ENCODE results near the gene AK5. TPM values are rescaled to one million over a fixed set of nuclear protein-coding genes. Genes with fewer than 3 reads are reported as not detected.

The AK5 gene
- total RNA-seq, 2 donors from 2014 or later = 2.2 to 2.8 TPM

DNA sequence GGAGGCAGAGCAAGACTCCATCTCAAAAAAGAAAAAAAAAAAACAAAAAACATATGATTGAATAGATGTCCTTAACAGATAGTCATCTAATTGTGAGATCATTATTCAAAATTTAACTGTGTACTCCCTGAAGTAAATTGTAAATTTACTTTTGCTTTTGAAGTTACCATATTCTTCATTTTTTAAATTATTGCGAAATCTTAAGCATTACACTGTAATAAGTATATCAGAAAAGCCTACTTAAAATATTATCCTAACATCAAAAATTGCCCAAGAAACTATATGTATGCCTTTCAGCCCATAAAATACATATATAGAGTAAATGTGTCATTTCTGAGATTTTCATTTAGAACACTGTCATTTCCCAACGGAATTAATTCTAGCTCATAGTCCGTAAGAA, 91.9 kb downstream of the AK5 start:
- H3K27ac ChIP-seq = no peak overlapping the region
- H3K27me3 ChIP-seq = no peaks in the 10 kb centered on the region
- H3K36me3 ChIP-seq = no peaks in the 10 kb centered on the region
- H3K4me3 ChIP-seq = no peak overlapping the region
- H3K4me1 ChIP-seq = no peaks in the 10 kb centered on the region
- no peak for DNase-seq (ENCODE audit: low spot score)
- no peaks in the 10 kb centered on the region for H3K9me3 ChIP-seq
- TF ChIP-seq, protein P1, sequence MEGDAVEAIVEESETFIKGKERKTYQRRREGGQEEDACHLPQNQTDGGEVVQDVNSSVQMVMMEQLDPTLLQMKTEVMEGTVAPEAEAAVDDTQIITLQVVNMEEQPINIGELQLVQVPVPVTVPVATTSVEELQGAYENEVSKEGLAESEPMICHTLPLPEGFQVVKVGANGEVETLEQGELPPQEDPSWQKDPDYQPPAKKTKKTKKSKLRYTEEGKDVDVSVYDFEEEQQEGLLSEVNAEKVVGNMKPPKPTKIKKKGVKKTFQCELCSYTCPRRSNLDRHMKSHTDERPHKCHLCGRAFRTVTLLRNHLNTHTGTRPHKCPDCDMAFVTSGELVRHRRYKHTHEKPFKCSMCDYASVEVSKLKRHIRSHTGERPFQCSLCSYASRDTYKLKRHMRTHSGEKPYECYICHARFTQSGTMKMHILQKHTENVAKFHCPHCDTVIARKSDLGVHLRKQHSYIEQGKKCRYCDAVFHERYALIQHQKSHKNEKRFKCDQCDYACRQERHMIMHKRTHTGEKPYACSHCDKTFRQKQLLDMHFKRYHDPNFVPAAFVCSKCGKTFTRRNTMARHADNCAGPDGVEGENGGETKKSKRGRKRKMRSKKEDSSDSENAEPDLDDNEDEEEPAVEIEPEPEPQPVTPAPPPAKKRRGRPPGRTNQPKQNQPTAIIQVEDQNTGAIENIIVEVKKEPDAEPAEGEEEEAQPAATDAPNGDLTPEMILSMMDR (IDR thresholded peaks at IDR 0.05) = no peak

DNA sequence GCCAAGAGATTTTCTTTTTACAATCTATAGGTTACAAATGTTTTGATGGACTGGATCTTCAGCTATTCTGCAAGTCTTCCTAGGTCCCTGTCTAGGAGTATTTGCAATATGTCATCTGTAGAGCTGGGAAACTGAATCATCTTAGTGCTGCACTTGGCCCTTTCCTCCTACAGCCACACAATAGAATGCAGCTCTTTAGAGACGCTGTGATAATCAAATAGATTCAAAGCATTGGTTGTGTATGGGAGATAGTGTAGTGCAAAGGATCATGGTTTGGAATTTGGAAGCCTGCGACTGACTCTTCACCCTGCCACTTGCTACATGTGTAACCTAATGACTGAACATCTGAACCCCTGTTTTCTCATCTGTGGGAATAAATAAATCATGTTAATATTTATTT, 93.7 kb downstream of the AK5 start:
- no peaks in the 10 kb centered on the region for H3K36me3 ChIP-seq
- H3K9me3 ChIP-seq = no peaks in the 10 kb centered on the region
- no peak for DNase-seq (ENCODE audit: low spot score)
- no peaks in the 10 kb centered on the region for H3K4me1 ChIP-seq
- TF ChIP-seq, protein P1 (IDR thresholded peaks at IDR 0.05) = no peak
- H3K27me3 ChIP-seq = no peaks in the 10 kb centered on the region
- H3K27ac ChIP-seq = no peak overlapping the region
- H3K4me3 ChIP-seq = no peak overlapping the region

DNA sequence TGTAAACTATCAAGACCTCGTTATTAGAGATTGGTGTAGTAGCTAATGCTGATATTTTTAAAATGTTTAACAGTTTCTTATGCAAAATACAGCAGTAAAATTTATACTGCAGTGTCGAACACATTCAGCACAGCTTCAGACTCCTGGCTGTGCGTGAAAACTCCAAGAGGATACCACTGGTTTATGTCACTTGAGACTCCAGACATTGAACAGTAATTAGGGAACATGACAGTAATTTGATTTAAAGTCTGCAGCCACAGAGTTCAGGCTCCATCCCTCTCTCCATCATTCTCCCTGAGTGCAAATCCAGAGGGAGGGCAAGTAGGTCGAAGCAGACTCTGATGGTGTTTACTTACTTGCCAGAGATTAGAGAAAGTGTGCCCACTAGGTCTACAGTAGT, 94.2 kb downstream of the AK5 start:
- DNase-seq (ENCODE audit: low spot score) = no peak

DNA sequence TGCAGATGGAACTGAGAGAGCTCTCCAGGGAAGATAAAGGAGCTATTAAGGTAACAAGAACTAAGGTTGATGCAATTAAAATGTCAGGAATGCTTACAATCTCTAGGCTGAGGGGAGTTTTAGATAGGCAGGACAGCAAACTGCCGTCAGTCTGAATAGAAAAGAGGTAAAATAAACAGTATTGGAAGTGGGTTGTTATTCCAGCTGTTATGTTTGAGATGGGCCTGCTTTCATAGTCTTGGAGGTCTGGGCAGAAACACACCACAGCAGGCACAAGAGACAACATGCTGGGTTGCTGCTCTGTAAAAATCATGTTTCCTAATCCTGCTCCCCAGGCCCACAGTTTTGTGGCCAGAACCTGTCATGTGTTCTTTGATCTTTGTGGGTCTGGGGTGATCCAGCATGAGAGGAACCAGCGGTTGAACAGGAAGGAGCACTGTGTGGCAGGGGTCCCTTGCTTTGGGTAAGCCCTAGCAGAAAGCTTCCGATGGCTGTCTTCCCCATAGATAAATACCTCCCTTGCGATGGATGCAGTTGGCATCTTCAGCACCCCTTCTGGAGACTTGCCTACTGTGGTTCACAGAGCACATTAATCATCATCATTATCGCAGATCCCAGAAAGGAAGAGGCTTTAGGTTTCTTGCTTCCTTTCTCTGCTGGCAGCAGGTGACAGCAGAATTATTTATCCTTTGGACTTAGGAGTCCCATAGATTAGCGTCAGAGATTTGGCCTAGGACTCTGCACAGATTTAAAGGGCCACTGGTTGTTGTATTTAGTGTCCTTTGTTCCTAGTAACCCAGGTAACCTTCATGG, 97.1 kb downstream of the AK5 start:
- no peaks in the 10 kb centered on the region for H3K9me3 ChIP-seq
- H3K27ac ChIP-seq = no peak overlapping the region
- no peaks in the 10 kb centered on the region for H3K36me3 ChIP-seq
- no peaks in the 10 kb centered on the region for H3K4me1 ChIP-seq
- no peaks in the 10 kb centered on the region for H3K27me3 ChIP-seq
- no peak overlapping the region for H3K4me3 ChIP-seq
- TF ChIP-seq, protein P1 (IDR thresholded peaks at IDR 0.05) = no peak
- DNase-seq (ENCODE audit: low spot score) = no peak

More for the DNA sequence above, 94.2 kb downstream of the AK5 start:
- Histone ChIP-seq H3K27ac (no peak overlapping the region), H3K4me1 (no peaks in the 10 kb centered on the region), H3K36me3 (no peaks in the 10 kb centered on the region), H3K9me3 (no peaks in the 10 kb centered on the region), H3K4me3 (no peak overlapping the region), H3K27me3 (no peaks in the 10 kb centered on the region)
- TF ChIP-seq, protein P1 (IDR thresholded peaks at IDR 0.05) = no peak

DNA sequence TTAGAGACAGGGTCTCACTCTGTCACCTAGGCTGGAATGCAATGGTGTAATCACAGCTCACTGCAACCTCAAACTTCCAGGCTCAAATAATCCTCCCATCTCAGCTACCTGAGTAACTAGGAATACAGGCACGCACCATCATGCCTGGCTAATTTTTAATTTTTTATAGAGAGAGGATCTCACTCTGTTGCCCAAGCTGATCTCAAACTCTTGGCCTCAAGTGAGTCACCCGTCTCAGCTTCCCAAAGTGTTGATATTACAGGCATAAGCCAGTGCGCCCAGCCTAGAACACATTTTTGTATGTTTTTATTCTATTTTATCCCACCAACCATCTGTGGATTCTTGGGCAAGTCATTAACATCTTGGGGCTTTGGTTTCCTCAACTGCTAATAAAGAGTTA, 100.5 kb downstream of the AK5 start:
- TF ChIP-seq, protein P1 (IDR thresholded peaks at IDR 0.05) = no peak
- Histone ChIP-seq H3K4me3 (no peak overlapping the region), H3K36me3 (no peaks in the 10 kb centered on the region), H3K27ac (no peak overlapping the region), H3K9me3 (no peaks in the 10 kb centered on the region), H3K4me1 (no peaks in the 10 kb centered on the region), H3K27me3 (no peaks in the 10 kb centered on the region)
- no peak for DNase-seq (ENCODE audit: low spot score)

DNA sequence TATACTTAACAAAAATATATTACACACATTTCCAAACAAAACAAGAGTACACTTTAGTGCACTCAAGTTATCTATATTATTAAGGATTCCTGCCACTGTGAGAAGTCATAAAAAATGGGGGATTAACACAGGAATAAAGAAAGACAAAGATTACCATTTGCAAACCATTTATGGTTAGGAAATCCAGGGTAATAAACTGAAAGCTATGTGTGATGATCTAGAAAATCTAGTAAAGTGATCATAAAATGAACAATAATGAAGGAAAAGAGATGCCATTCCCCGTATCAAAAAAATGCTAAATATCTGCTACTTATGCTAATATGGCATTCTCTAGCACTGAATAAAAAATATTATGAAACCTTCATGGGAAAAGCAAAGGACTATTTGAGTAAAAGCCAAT, 101.4 kb downstream of the AK5 start:
- H3K36me3 ChIP-seq = no peaks in the 10 kb centered on the region
- TF ChIP-seq, protein P1 (IDR thresholded peaks at IDR 0.05) = no peak

More for the DNA sequence above, 101.4 kb downstream of the AK5 start:
- Histone ChIP-seq H3K4me1 (no peaks in the 10 kb centered on the region), H3K9me3 (no peaks in the 10 kb centered on the region), H3K27me3 (no peaks in the 10 kb centered on the region), H3K27ac (no peak overlapping the region), H3K4me3 (no peak overlapping the region)
- DNase-seq (ENCODE audit: low spot score) = no peak

Data from right atrium auricular region (tissue), 2 donors.